Activated naive CD8-positive, alpha-beta T cell treated with anti-CD3 and anti-CD28 coated beads for 36 hours (primary cell): ENCODE measurements around the gene HDAC7. TPM values are rescaled to one million over a fixed set of nuclear protein-coding genes. Genes with fewer than 3 reads are reported as not detected.
A peak's percentile ranks its signal among the peaks of the same experiment; 100 is the strongest.
"Not testable (repeated sequence)": the region's sequence is repeated elsewhere in the genome, so short reads cannot be mapped to it uniquely, and the experiment has no call there.

ENCODE experiments used
- DNase-seq: peaks from one replicate; pipeline ENCODE4 v3.0.0; 2021
- H3K27ac Mint-ChIP-seq: one replicate; pipeline ENCODE4 v1.8.0; 2022; ENCODE audit warnings: mild to moderate bottlenecking, moderate library complexity, mixed read lengths
- H3K27me3 Mint-ChIP-seq: one replicate; pipeline ENCODE4 v1.8.0; 2022; ENCODE audit warnings: mild to moderate bottlenecking, mixed read lengths
- H3K36me3 Mint-ChIP-seq: one replicate; pipeline ENCODE4 v1.8.0; 2021; ENCODE audit warnings: mild to moderate bottlenecking, mixed read lengths
- H3K4me1 Mint-ChIP-seq: one replicate; pipeline ENCODE4 v1.8.0; 2021; ENCODE audit warnings: mixed read lengths
- H3K4me3 Mint-ChIP-seq: one replicate; pipeline ENCODE4 v1.8.0; 2022; ENCODE audit warnings: mild to moderate bottlenecking, moderate library complexity, mixed read lengths
- H3K9me3 Mint-ChIP-seq: one replicate; pipeline ENCODE4 v1.8.0; 2022; ENCODE audit warnings: mixed read lengths
- total RNA-seq, 2 experiments: library from RNA; stranded (reverse); gene quantifications; one replicate each; pipeline ENCODE4 v1.2.3, GENCODE V29; 2021

Gene HDAC7
- total RNA-seq, 2 experiments from 2014 or later, result 233 to 246 TPM

GRCh38 chr12:47855502-47855901 is 35.8 kb upstream of the HDAC7 start:
- no peak overlapping the region for H3K27ac Mint-ChIP-seq
- peaks cover 29% of the 10 kb centered on the region for H3K4me1 Mint-ChIP-seq
- H3K36me3 Mint-ChIP-seq, result peaks cover 64% of the 10 kb centered on the region
- no peak overlapping the region for H3K4me3 Mint-ChIP-seq
- no peak for DNase-seq
- H3K27me3 Mint-ChIP-seq, result no peaks in the 10 kb centered on the region
- no peaks in the 10 kb centered on the region for H3K9me3 Mint-ChIP-seq

GRCh38 chr12:47854531-47854930 is 34.8 kb upstream of the HDAC7 start:
- DNase-seq, result no peak
- H3K36me3 Mint-ChIP-seq, result peaks cover 60% of the 10 kb centered on the region
- no peaks in the 10 kb centered on the region for H3K9me3 Mint-ChIP-seq
- H3K4me3 Mint-ChIP-seq, result no peak overlapping the region
- no peaks in the 10 kb centered on the region for H3K27me3 Mint-ChIP-seq
- H3K27ac Mint-ChIP-seq, result no peak overlapping the region
- H3K4me1 Mint-ChIP-seq, result peaks cover 21% of the 10 kb centered on the region

DNA sequence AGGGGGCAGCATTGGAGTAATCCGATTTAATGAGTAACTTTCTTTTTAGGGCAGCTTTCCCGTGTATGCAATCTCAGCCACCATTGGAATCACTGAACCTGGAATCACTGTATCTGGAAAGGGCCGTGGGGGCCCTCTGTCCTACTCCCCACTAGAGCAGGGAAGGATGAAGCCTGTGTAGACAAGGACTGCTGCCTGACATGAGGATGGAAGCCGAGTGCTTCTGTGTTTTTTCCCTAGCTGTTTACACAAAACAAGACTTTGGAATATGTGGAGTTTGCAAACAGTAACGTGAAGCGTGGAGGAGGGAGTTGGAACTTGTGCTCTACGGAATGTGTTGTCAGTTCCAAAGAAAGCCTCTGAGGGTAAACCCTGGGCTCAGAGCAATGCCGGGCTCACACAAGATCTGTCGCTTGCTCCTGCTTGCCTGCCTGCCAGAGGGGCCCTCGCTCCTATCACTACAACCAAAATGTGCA is 32.4 kb upstream of the HDAC7 start:
- H3K27me3 Mint-ChIP-seq, result no peaks in the 10 kb centered on the region

GRCh38 chr12:47851303-47851952 is 31.7 kb upstream of the HDAC7 start:
- Mint-ChIP-seq H3K4me3 (no peak overlapping the region), H3K36me3 (peaks cover 50% of the 10 kb centered on the region), H3K4me1 (peaks cover 13% of the 10 kb centered on the region), H3K9me3 (no peaks in the 10 kb centered on the region), H3K27ac (no peak overlapping the region), H3K27me3 (no peaks in the 10 kb centered on the region)
- DNase-seq, result no peak

More for the DNA sequence above, 32.4 kb upstream of the HDAC7 start:
- peaks cover 13% of the 10 kb centered on the region for H3K4me1 Mint-ChIP-seq
- H3K36me3 Mint-ChIP-seq, result peaks cover 49% of the 10 kb centered on the region
- H3K4me3 Mint-ChIP-seq, result no peak overlapping the region
- H3K9me3 Mint-ChIP-seq, result no peaks in the 10 kb centered on the region
- no peak for DNase-seq
- H3K27ac Mint-ChIP-seq, result no peak overlapping the region

- no peaks in the 10 kb centered on the region for H3K27me3 Mint-ChIP-seq
- no peak overlapping the region for H3K27ac Mint-ChIP-seq
- no peak overlapping the region for H3K4me3 Mint-ChIP-seq
- H3K9me3 Mint-ChIP-seq, result no peaks in the 10 kb centered on the region
- peaks cover 55% of the 10 kb centered on the region for H3K36me3 Mint-ChIP-seq
- DNase-seq, result no peak
- peaks cover 13% of the 10 kb centered on the region for H3K4me1 Mint-ChIP-seq
These were observed 30.7 kb upstream of the HDAC7 start for GRCh38 chr12:47850153-47851084.

DNA sequence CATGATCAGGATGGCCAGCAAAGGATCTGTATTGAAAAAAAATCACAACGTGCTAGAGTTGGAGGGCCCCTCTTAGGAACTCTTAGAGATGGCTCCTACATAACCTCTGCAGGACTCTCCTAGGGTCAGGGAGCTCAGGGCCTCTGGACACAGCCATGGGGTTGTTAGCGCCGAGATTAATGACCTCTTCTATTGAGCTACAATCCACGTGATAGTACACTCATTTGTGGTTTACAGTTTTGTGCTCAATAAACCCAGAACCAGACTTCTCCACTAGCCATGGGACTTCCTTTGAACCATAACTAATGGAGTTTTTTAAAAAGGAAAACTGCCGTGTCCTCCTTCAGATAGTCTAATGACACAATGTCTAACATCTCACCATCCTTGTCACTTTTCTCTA is 29.6 kb upstream of the HDAC7 start:
- Mint-ChIP-seq H3K27ac (no peak overlapping the region), H3K27me3 (no peaks in the 10 kb centered on the region), H3K4me3 (no peak overlapping the region), H3K36me3 (peaks cover 60% of the 10 kb centered on the region), H3K4me1 (peaks cover 13% of the 10 kb centered on the region), H3K9me3 (no peaks in the 10 kb centered on the region)
- DNase-seq, result no peak

GRCh38 chr12:47848853-47849252 is 29.1 kb upstream of the HDAC7 start:
- Mint-ChIP-seq H3K4me3 (no peak overlapping the region), H3K9me3 (no peaks in the 10 kb centered on the region), H3K27me3 (no peaks in the 10 kb centered on the region), H3K27ac (no peak overlapping the region), H3K36me3 (peaks cover 60% of the 10 kb centered on the region), H3K4me1 (peaks cover 13% of the 10 kb centered on the region)
- no peak for DNase-seq

DNA sequence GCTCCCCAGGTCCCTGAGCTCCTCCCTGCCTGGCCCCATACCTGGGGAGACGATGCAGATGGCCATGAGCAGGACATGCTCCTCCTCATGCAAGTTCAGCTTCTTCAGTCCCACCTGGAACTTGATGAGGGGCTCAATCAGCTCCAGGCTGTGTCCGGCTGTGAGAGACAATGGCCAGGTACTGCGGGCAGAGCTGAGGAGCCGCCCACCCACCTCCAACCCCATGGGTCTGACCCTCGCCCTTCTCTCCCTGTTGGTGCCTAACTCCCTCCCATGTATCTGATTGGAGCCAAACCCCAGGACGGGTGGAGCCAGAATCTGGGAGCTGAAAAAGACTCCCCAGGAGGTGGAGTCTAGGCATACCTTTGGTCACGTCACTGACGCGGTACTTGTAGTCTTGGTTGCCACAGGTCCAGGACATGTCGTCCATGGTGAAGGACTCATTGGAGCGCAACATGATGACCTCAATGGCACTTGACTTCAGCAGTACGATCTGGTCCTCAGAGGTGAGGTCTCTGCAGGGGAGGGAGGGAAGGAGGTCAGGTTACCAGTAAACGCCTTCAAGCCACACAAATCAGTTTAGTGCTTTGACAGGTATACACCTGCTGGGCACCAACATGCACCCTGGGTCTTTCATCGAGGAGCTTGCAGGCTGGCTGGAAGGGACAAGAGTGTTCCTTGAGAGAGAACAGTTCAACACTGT is 26.7 kb upstream of the HDAC7 start:
- no peak overlapping the region for H3K27ac Mint-ChIP-seq

DNA sequence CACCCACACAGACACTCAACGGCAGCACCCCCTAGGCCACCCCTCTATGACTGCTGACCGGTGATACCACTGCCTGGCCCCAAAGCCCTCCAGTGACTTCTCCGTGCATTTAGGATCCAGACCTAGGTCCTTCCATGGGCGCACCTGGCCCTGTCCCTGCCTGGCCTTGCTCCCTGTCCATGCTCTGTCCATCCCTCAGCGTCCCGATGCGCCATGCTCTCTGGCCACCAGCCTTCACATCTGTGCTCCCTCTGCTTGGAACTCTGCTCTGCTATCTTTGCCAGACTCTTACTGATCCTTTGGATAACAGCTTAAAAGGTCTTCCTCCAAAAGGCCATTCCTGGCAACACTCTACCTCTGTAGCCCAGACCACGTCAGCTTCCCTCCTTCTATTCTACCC is 25.4 kb upstream of the HDAC7 start:
- no peak for DNase-seq
- peaks cover 2% of the 10 kb centered on the region for H3K4me1 Mint-ChIP-seq
- H3K27me3 Mint-ChIP-seq, result no peaks in the 10 kb centered on the region
- peaks cover 45% of the 10 kb centered on the region for H3K36me3 Mint-ChIP-seq
- no peaks in the 10 kb centered on the region for H3K9me3 Mint-ChIP-seq
- H3K27ac Mint-ChIP-seq, result no peak overlapping the region
- H3K4me3 Mint-ChIP-seq, result no peak overlapping the region

More for the DNA sequence above, 26.7 kb upstream of the HDAC7 start:
- DNase-seq, result no peak
- Mint-ChIP-seq H3K27me3 (no peaks in the 10 kb centered on the region), H3K4me3 (no peak overlapping the region), H3K4me1 (peaks cover 9% of the 10 kb centered on the region), H3K36me3 (peaks cover 55% of the 10 kb centered on the region), H3K9me3 (no peaks in the 10 kb centered on the region)

- Mint-ChIP-seq H3K36me3 (peaks cover 42% of the 10 kb centered on the region), H3K4me3 (no peak overlapping the region), H3K27me3 (no peaks in the 10 kb centered on the region), H3K4me1 (peaks cover 2% of the 10 kb centered on the region), H3K9me3 (no peaks in the 10 kb centered on the region), H3K27ac (peak overlapping the region; percentile 8)
- no peak for DNase-seq
These were observed 24.7 kb upstream of the HDAC7 start for GRCh38 chr12:47844264-47845019.

GRCh38 chr12:47843226-47843980 is 23.7 kb upstream of the HDAC7 start:
- H3K27me3 Mint-ChIP-seq, result no peaks in the 10 kb centered on the region
- H3K27ac Mint-ChIP-seq, result no peak overlapping the region
- no peaks in the 10 kb centered on the region for H3K9me3 Mint-ChIP-seq
- peaks cover 5% of the 10 kb centered on the region for H3K4me1 Mint-ChIP-seq
- DNase-seq, result no peak
- H3K36me3 Mint-ChIP-seq, result peaks cover 35% of the 10 kb centered on the region
- H3K4me3 Mint-ChIP-seq, result no peak overlapping the region

DNA sequence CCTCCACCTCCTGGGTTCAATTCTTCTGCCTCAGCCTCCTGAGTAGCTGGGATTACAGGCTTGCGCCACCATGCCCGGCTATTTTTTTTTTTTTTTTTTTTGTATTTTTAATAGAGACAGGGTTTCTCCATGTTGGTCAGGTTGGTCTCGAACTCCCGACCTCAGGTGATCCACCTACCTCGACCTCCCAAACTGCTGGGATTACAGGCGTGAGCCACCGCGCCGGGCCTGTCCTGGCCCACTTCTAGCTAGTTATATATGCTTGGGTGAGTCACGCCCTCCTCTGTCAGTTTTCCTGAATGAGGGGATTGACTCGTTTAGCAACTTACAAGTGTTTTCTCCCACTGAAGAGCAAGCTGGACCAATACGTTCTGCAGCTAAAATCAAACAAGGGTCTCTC is 22.8 kb upstream of the HDAC7 start:
- DNase-seq, H3K4me3 Mint-ChIP-seq, H3K9me3 Mint-ChIP-seq, H3K27me3 Mint-ChIP-seq: not testable (repeated sequence)
- Mint-ChIP-seq H3K4me1 (peaks cover 14% of the 10 kb centered on the region), H3K27ac (peak overlapping the region; percentile 16), H3K36me3 (peaks cover 35% of the 10 kb centered on the region)

- H3K4me3 Mint-ChIP-seq, result no peak overlapping the region
- peaks cover 20% of the 10 kb centered on the region for H3K4me1 Mint-ChIP-seq
These were observed 22.2 kb upstream of the HDAC7 start for GRCh38 chr12:47841910-47842309.

GRCh38 chr12:47841501-47841900 is 21.8 kb upstream of the HDAC7 start:
- Mint-ChIP-seq H3K36me3 (peaks cover 25% of the 10 kb centered on the region), H3K27me3 (no peaks in the 10 kb centered on the region), H3K9me3 (no peaks in the 10 kb centered on the region), H3K27ac (no peak overlapping the region), H3K4me3 (no peak overlapping the region), H3K4me1 (peaks cover 23% of the 10 kb centered on the region)
- no peak for DNase-seq

More at GRCh38 chr12:47841910-47842309, 22.2 kb upstream of the HDAC7 start:
- Mint-ChIP-seq H3K36me3 (peaks cover 29% of the 10 kb centered on the region), H3K9me3 (no peaks in the 10 kb centered on the region), H3K27ac (no peak overlapping the region), H3K27me3 (no peaks in the 10 kb centered on the region)
- no peak for DNase-seq
